HepG2 (cell line): ENCODE data around the gene USP7.

Source experiments
- BRD4 ChIP-seq: sonication (generic); formaldehyde crosslinking; IDR thresholded peaks from 2 replicates; pipeline ENCODE4 v1.4.0; 2020; ENCODE audit warnings: missing genetic modification reagents
- HDAC6 ChIP-seq: fragments of 200-600 bp; sonication (generic); IDR thresholded peaks from 2 replicates; pipeline ENCODE4 v1.7.0; 2017; ENCODE audit warnings: mild to moderate bottlenecking, antibody characterized with exemption, low read length, low read depth
- POLR2AphosphoS5 ChIP-seq: IDR thresholded peaks from 2 replicates; pipeline ENCODE4 v1.6.1; 2012; ENCODE audit warnings: low read depth, low read length
- ZNF350 ChIP-seq: sonication (generic); formaldehyde crosslinking; IDR thresholded peaks from 2 replicates; pipeline ENCODE4 v1.4.0; 2020; ENCODE audit warnings: mild to moderate bottlenecking, low read depth, missing genetic modification reagents, borderline replicate concordance

- TF ChIP-seq BRD4 (CRISPR knock-in tag) (no peak), ZNF350 (CRISPR knock-in tag) (no peak), HDAC6 (no peak), POLR2AphosphoS5 (peak; percentile 22; the same call in 1 of the 2 replicates)
Observed at GRCh38 chr16:8853150-8853549, 110.6 kb downstream of the USP7 start.
